Smooth muscle cell (in vitro differentiated cells): ENCODE measurements around the gene LDLRAD2. TPM values are rescaled to one million over a fixed set of nuclear protein-coding genes. Genes with fewer than 3 reads are reported as not detected.
"Not testable (repeated sequence)": the region's sequence is repeated elsewhere in the genome, so short reads cannot be mapped to it uniquely, and the experiment has no call there.

Source experiments
- DNase-seq: peaks from one replicate; lab custom pipeline; 2025; ENCODE audit not compliant: unreplicated experiment; lab: John Stamatoyannopoulos, UW
- H2AFZ ChIP-seq: fragments of 200-600 bp; sonication (generic); 2 replicates; pipeline ENCODE4 v1.6.0; 2016; ENCODE audit warnings: antibody characterized with exemption, low read depth, mild to moderate bottlenecking
- H3F3A ChIP-seq: fragments of 200-600 bp; sonication (generic); 2 replicates; pipeline ENCODE4 v1.6.0; 2017; ENCODE audit warnings: antibody characterized with exemption, low read depth
- H3K27ac ChIP-seq: fragments of 200-600 bp; sonication (generic); 2 replicates; pipeline ENCODE4 v1.5.1; 2016; ENCODE audit warnings: low read depth, mild to moderate bottlenecking
- H3K27me3 ChIP-seq: fragments of 200-600 bp; sonication (generic); 2 replicates; pipeline ENCODE4 v1.6.1; 2016; ENCODE audit warnings: low read depth, mild to moderate bottlenecking
- H3K36me3 ChIP-seq: fragments of 200-600 bp; sonication (generic); 2 replicates; pipeline ENCODE4 v1.5.1; 2016; ENCODE audit warnings: low read depth
- H3K4me1 ChIP-seq: fragments of 200-600 bp; sonication (generic); 2 replicates; pipeline ENCODE4 v1.5.1; 2016; ENCODE audit warnings: low read depth
- H3K4me2 ChIP-seq: fragments of 200-600 bp; sonication (generic); 2 replicates; pipeline ENCODE4 v1.6.0; 2016; ENCODE audit warnings: mild to moderate bottlenecking
- H3K4me3 ChIP-seq: fragments of 200-600 bp; sonication (generic); 2 replicates; pipeline ENCODE4 v1.5.1; 2016; ENCODE audit warnings: mild to moderate bottlenecking
- H3K79me2 ChIP-seq: fragments of 200-600 bp; sonication (generic); 2 replicates; pipeline ENCODE4 v1.6.0; 2016; ENCODE audit warnings: low read depth, mild to moderate bottlenecking
- H3K9ac ChIP-seq: fragments of 200-600 bp; sonication (generic); 2 replicates; pipeline ENCODE4 v1.6.0; 2016; ENCODE audit warnings: low read depth
- H3K9me3 ChIP-seq: fragments of 200-600 bp; sonication (generic); replicated peaks from 2 replicates; pipeline ENCODE4 v1.5.1; 2016; ENCODE audit warnings: low read depth
- H4K20me1 ChIP-seq: fragments of 200-600 bp; sonication (generic); 2 replicates; pipeline ENCODE4 v1.6.0; 2016; ENCODE audit warnings: low read depth
- CTCF ChIP-seq: fragments of 200-600 bp; sonication (generic); IDR thresholded peaks from 2 replicates; pipeline ENCODE4 v1.5.1; 2017; ENCODE audit warnings: borderline replicate concordance, mild to moderate bottlenecking, antibody characterized with exemption; ENCODE audit not compliant: insufficient read depth, poor library complexity, severe bottlenecking
- WGBS: methylation state at CpG from one replicate; pipeline ENCODE4 v1.1.7; 2016; ENCODE audit warnings: low lambda C conversion rate; 5-methylcytosine and 5-hydroxymethylcytosine counted together
- polyA plus RNA-seq: library from polyadenylated mRNA; unstranded; fragments of >200 nt; fragmentation: Nextera tagmentation; extraction: Ambion mirVana; gene quantifications from 2 replicates; pipeline ENCODE4 v1.2.1, GENCODE V29; 2016
- total RNA-seq: library from RNA; depleted of rRNA; stranded (reverse); fragments of >200 nt; gene quantifications from 2 replicates; pipeline ENCODE4 v1.2.3, GENCODE V29; 2014

Gene LDLRAD2
- total and polyA plus RNA-seq, 2 experiments from 2014 or later: 0.04 to 7.9 TPM

GRCh38 chr1:21823980-21824702, 12.1 kb downstream of the LDLRAD2 start:
- no peaks in the 10 kb centered on the region for H3K9me3 ChIP-seq
- H3K4me2 ChIP-seq: no peak overlapping the region
- no peaks in the 10 kb centered on the region for H3K27me3 ChIP-seq
- no peak for TF ChIP-seq CTCF
- no peaks in the 10 kb centered on the region for H3F3A ChIP-seq
- no peaks in the 10 kb centered on the region for H3K36me3 ChIP-seq
- 95% methylated on average over 22 of the region's 22 CpGs for WGBS
- no peaks in the 10 kb centered on the region for H3K4me1 ChIP-seq
- H3K79me2 ChIP-seq: no peaks in the 10 kb centered on the region
- H2AFZ ChIP-seq: no peak overlapping the region
- H3K27ac ChIP-seq: no peak overlapping the region
- no peak overlapping the region for H3K9ac ChIP-seq
- no peak overlapping the region for H3K4me3 ChIP-seq
- DNase-seq: no peak
- no peaks in the 10 kb centered on the region for H4K20me1 ChIP-seq

GRCh38 chr1:21824926-21825325, 12.9 kb downstream of the LDLRAD2 start:
- Histone ChIP-seq H3K4me2 (no peak overlapping the region), H3F3A (no peaks in the 10 kb centered on the region), H3K79me2 (no peaks in the 10 kb centered on the region), H3K27ac (no peak overlapping the region), H4K20me1 (no peaks in the 10 kb centered on the region), H3K9ac (no peak overlapping the region), H2AFZ (no peak overlapping the region), H3K4me1 (no peaks in the 10 kb centered on the region), H3K4me3 (no peak overlapping the region), H3K36me3 (no peaks in the 10 kb centered on the region), H3K27me3 (no peaks in the 10 kb centered on the region), H3K9me3 (no peaks in the 10 kb centered on the region)
- WGBS: 97% methylated on average over 2 of the region's 2 CpGs
- TF ChIP-seq CTCF: no peak
- DNase-seq: no peak

- Histone ChIP-seq H3K79me2 (no peaks in the 10 kb centered on the region), H3K27me3 (no peaks in the 10 kb centered on the region), H3K9me3 (no peaks in the 10 kb centered on the region), H3F3A (no peaks in the 10 kb centered on the region), H3K27ac (no peak overlapping the region), H3K9ac (no peak overlapping the region), H3K4me2 (no peak overlapping the region), H2AFZ (no peak overlapping the region), H3K36me3 (no peaks in the 10 kb centered on the region), H3K4me1 (no peaks in the 10 kb centered on the region), H4K20me1 (no peaks in the 10 kb centered on the region), H3K4me3 (no peak overlapping the region)
- 95% methylated on average over 7 of the region's 7 CpGs for WGBS
- DNase-seq: no peak
- no peak for TF ChIP-seq CTCF
These were observed 13.3 kb downstream of the LDLRAD2 start for GRCh38 chr1:21825393-21825792.

GRCh38 chr1:21826694-21827093, 14.6 kb downstream of the LDLRAD2 start:
- not testable (repeated sequence) for H3K4me2 ChIP-seq, H3K4me3 ChIP-seq, DNase-seq, H3K27ac ChIP-seq, H2AFZ ChIP-seq, H3K9me3 ChIP-seq, H3F3A ChIP-seq, H4K20me1 ChIP-seq, H3K27me3 ChIP-seq, H3K36me3 ChIP-seq, H3K79me2 ChIP-seq, H3K4me1 ChIP-seq, H3K9ac ChIP-seq
- over 99% methylated on average over 10 of the region's 10 CpGs for WGBS
